ENCODE data around the gene BAHCC1.

BAHCC1 gene

GRCh38 chr17:81482673-81483072 lies 87.4 kb downstream of the BAHCC1 start:
- Mint-ChIP-seq H3K27me3 (peaks cover 59% of the 10 kb centered on the region), H3K27ac (no peak overlapping the region), H3K4me3 (peak overlapping the region in 1 of 2 donors; percentile 69), H3K4me1 (peaks cover 45% of the 10 kb centered on the region), H3K9me3 (no peaks in the 10 kb centered on the region)
- DNase-seq (peak in 1 of 2 donors; percentile 21), ATAC-seq (no peak)

GRCh38 chr17:81483085-81483861 lies 88.0 kb downstream of the BAHCC1 start:
- DNase-seq (peak; percentile 51 to 62), ATAC-seq (peak; percentile 41)
- peak overlapping the region in 1 of 2 donors; percentile 12 for H3K27ac Mint-ChIP-seq
- peaks cover 45% of the 10 kb centered on the region for H3K4me1 Mint-ChIP-seq
- peaks cover 54% of the 10 kb centered on the region for H3K27me3 Mint-ChIP-seq
- no peaks in the 10 kb centered on the region for H3K9me3 Mint-ChIP-seq
- peak overlapping the region; percentile 56 to 69 for H3K4me3 Mint-ChIP-seq

- DNase-seq = no peak
- Mint-ChIP-seq H3K27me3 (peaks cover 52% of the 10 kb centered on the region), H3K4me1 (peaks cover 48% of the 10 kb centered on the region), H3K4me3 (peak overlapping the region; percentile 6 to 69), H3K9me3 (no peaks in the 10 kb centered on the region), H3K27ac (peak overlapping the region in 1 of 2 donors; percentile 12)
- ATAC-seq = no peak
Observed at GRCh38 chr17:81483862-81484194, 88.6 kb downstream of the BAHCC1 start.

GRCh38 chr17:81484195-81484979 lies 89.1 kb downstream of the BAHCC1 start:
- Mint-ChIP-seq H3K27me3 (peaks cover 49% of the 10 kb centered on the region), H3K4me1 (peaks cover 54% of the 10 kb centered on the region), H3K27ac (peak overlapping the region in 1 of 2 donors; percentile 52), H3K4me3 (peak overlapping the region; percentile 12 to 69), H3K9me3 (no peaks in the 10 kb centered on the region)
- ATAC-seq (peak; percentile 66), DNase-seq (peak; percentile 91 to 94)

GRCh38 chr17:81486199-81486810 lies 91.0 kb downstream of the BAHCC1 start:
- no peak for ATAC-seq
- Mint-ChIP-seq H3K27me3 (peaks cover 52% of the 10 kb centered on the region), H3K4me3 (peak overlapping the region; percentile 1 to 3), H3K4me1 (peaks cover 69% of the 10 kb centered on the region), H3K9me3 (no peaks in the 10 kb centered on the region), H3K27ac (peak overlapping the region in 1 of 2 donors; percentile 50)
- DNase-seq = no peak

- peak overlapping the region; percentile 71 to 75 for H3K4me3 Mint-ChIP-seq
- H3K27me3 Mint-ChIP-seq = peaks cover 45% of the 10 kb centered on the region
- DNase-seq (no peak), ATAC-seq (no peak)
- H3K4me1 Mint-ChIP-seq = peaks cover 62% of the 10 kb centered on the region
- no peak overlapping the region for H3K27ac Mint-ChIP-seq
- H3K9me3 Mint-ChIP-seq = no peaks in the 10 kb centered on the region
Observed at GRCh38 chr17:81487089-81487486, 91.8 kb downstream of the BAHCC1 start.

GRCh38 chr17:81487487-81488275 lies 92.4 kb downstream of the BAHCC1 start:
- peak; percentile 77 to 81 for DNase-seq
- no peaks in the 10 kb centered on the region for H3K9me3 Mint-ChIP-seq
- H3K27me3 Mint-ChIP-seq = peaks cover 40% of the 10 kb centered on the region
- peaks cover 56% of the 10 kb centered on the region for H3K4me1 Mint-ChIP-seq
- peak overlapping the region; percentile 71 to 75 for H3K4me3 Mint-ChIP-seq
- H3K27ac Mint-ChIP-seq = peak overlapping the region in 1 of 2 donors; percentile 63
- ATAC-seq = peak; percentile 88

GRCh38 chr17:81488276-81488860 lies 93.1 kb downstream of the BAHCC1 start:
- peaks cover 40% of the 10 kb centered on the region for H3K27me3 Mint-ChIP-seq
- peak overlapping the region; percentile 22 to 75 for H3K4me3 Mint-ChIP-seq
- H3K27ac Mint-ChIP-seq = peak overlapping the region in 1 of 2 donors; percentile 82
- no peaks in the 10 kb centered on the region for H3K9me3 Mint-ChIP-seq
- H3K4me1 Mint-ChIP-seq = peaks cover 49% of the 10 kb centered on the region
- peak; percentile 13 for ATAC-seq
- DNase-seq = no peak

GRCh38 chr17:81489012-81489997 lies 94.0 kb downstream of the BAHCC1 start:
- no peak for ATAC-seq
- peaks cover 37% of the 10 kb centered on the region for H3K27me3 Mint-ChIP-seq
- peaks cover 43% of the 10 kb centered on the region for H3K4me1 Mint-ChIP-seq
- H3K9me3 Mint-ChIP-seq = no peaks in the 10 kb centered on the region
- peak overlapping the region; percentile 40 to 90 for H3K27ac Mint-ChIP-seq
- no peak for DNase-seq
- peak overlapping the region; percentile 50 to 74 for H3K4me3 Mint-ChIP-seq

- DNase-seq (no peak), ATAC-seq (no peak)
- Mint-ChIP-seq H3K4me3 (peak overlapping the region in 1 of 2 donors; percentile 74), H3K9me3 (no peaks in the 10 kb centered on the region), H3K27me3 (peaks cover 37% of the 10 kb centered on the region), H3K4me1 (peaks cover 52% of the 10 kb centered on the region), H3K27ac (peak overlapping the region in 1 of 2 donors; percentile 27)
Observed at GRCh38 chr17:81489998-81490992, 95.0 kb downstream of the BAHCC1 start.

GRCh38 chr17:81491181-81491581 lies 95.9 kb downstream of the BAHCC1 start:
- H3K4me1 Mint-ChIP-seq = peaks cover 46% of the 10 kb centered on the region
- DNase-seq = no peak
- H3K9me3 Mint-ChIP-seq = no peaks in the 10 kb centered on the region
- H3K27me3 Mint-ChIP-seq = peaks cover 33% of the 10 kb centered on the region
- H3K4me3 Mint-ChIP-seq = no peak overlapping the region
- H3K27ac Mint-ChIP-seq = no peak overlapping the region
- no peak for ATAC-seq

- no peak for DNase-seq
- Mint-ChIP-seq H3K4me1 (peaks cover 40% of the 10 kb centered on the region), H3K9me3 (no peaks in the 10 kb centered on the region), H3K27me3 (peaks cover 29% of the 10 kb centered on the region), H3K4me3 (peak overlapping the region in 1 of 2 donors; percentile 24), H3K27ac (no peak overlapping the region)
- ATAC-seq = no peak
Observed at GRCh38 chr17:81491761-81492160, 96.5 kb downstream of the BAHCC1 start.

GRCh38 chr17:81492202-81492601 lies 96.9 kb downstream of the BAHCC1 start:
- ATAC-seq (no peak), DNase-seq (no peak)
- no peak overlapping the region for H3K27ac Mint-ChIP-seq
- no peaks in the 10 kb centered on the region for H3K9me3 Mint-ChIP-seq
- H3K4me1 Mint-ChIP-seq = peaks cover 36% of the 10 kb centered on the region
- peaks cover 29% of the 10 kb centered on the region for H3K27me3 Mint-ChIP-seq
- H3K4me3 Mint-ChIP-seq = no peak overlapping the region

All from stimulated activated naive CD8-positive, alpha-beta T cell treated with anti-CD3 and anti-CD28 coated beads, Interleukin-15, amount 100 ng/mL, for 72 hours (primary cell).